Parathyroid adenoma (tissue), 2 donors: ENCODE results near the gene ANKHD1.

ENCODE experiments used
- H2AFZ ChIP-seq: fragments of 300-600 bp; sonication (generic); one replicate; pipeline ENCODE4 v1.7.0; 2017; ENCODE audit warnings: antibody characterized with exemption, mild to moderate bottlenecking
- H3K27ac ChIP-seq: fragments of 300-600 bp; sonication (generic); one replicate; pipeline ENCODE4 v1.7.0; 2017
- H3K27me3 ChIP-seq: fragments of 300-600 bp; sonication (generic); one replicate; pipeline ENCODE4 v1.7.0; 2017; ENCODE audit warnings: low read length; ENCODE audit not compliant: control insufficient read depth, insufficient read depth
- H3K36me3 ChIP-seq: fragments of 300-600 bp; sonication (generic); one replicate; pipeline ENCODE4 v1.7.0; 2017; ENCODE audit warnings: low read length; ENCODE audit not compliant: control insufficient read depth, insufficient read depth
- H3K4me1 ChIP-seq: fragments of 300-600 bp; sonication (generic); one replicate; pipeline ENCODE4 v1.7.0; 2017; ENCODE audit warnings: control low read depth
- H3K4me2 ChIP-seq: fragments of 300-600 bp; sonication (generic); one replicate; pipeline ENCODE4 v1.7.0; 2017; ENCODE audit warnings: low read length
- H3K4me3 ChIP-seq: fragments of 300-600 bp; sonication (generic); one replicate; pipeline ENCODE4 v1.7.0; 2017; ENCODE audit warnings: low read depth, low read length
- H3K79me2 ChIP-seq: fragments of 300-600 bp; sonication (generic); one replicate; pipeline ENCODE4 v1.7.0; 2017; ENCODE audit warnings: control low read depth
- H3K9ac ChIP-seq: fragments of 300-600 bp; sonication (generic); one replicate; pipeline ENCODE4 v1.7.0; 2017; ENCODE audit warnings: mild to moderate bottlenecking
- H3K9me3 ChIP-seq: fragments of 300-600 bp; sonication (generic); one replicate; pipeline ENCODE4 v1.7.0; 2017; ENCODE audit warnings: low read length; ENCODE audit not compliant: control insufficient read depth
- CTCF ChIP-seq: fragments of 300-600 bp; sonication (generic); IDR thresholded peaks from one replicate; pipeline ENCODE4 v1.7.0; 2017; ENCODE audit warnings: antibody characterized with exemption, mild to moderate bottlenecking
- donor health status: primary hyperparathyroidism.

ANKHD1 gene

DNA sequence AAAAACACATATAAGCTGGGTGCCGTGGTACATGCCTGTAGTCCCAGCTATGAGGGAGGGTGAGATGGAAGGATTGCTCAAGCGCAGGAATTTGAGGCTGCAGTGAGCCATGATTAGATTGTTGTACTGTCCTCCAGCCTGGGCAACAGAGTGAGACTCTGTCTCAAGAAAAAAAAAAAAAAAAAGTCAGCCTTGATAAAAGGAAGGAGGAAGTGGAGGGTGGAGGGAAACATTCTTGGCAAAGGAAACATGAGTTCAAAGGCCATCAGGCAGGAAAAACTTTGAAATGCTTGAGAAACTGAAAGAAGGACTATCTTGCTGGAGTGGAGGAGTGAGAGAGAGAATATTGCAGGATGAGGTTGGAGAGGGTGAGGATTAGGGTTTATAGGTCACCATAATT is 18.3 kb upstream of the ANKHD1 start:
- no peak overlapping the region for H3K27ac ChIP-seq
- no peaks in the 10 kb centered on the region for H3K4me1 ChIP-seq
- H3K4me3 ChIP-seq = no peak overlapping the region
- H3K4me2 ChIP-seq = no peak overlapping the region
- H3K36me3 ChIP-seq = no peaks in the 10 kb centered on the region
- no peaks in the 10 kb centered on the region for H3K9me3 ChIP-seq
- no peaks in the 10 kb centered on the region for H3K79me2 ChIP-seq
- no peaks in the 10 kb centered on the region for H3K27me3 ChIP-seq
- no peak overlapping the region for H3K9ac ChIP-seq
- TF ChIP-seq CTCF = no peak
- no peak overlapping the region for H2AFZ ChIP-seq

DNA sequence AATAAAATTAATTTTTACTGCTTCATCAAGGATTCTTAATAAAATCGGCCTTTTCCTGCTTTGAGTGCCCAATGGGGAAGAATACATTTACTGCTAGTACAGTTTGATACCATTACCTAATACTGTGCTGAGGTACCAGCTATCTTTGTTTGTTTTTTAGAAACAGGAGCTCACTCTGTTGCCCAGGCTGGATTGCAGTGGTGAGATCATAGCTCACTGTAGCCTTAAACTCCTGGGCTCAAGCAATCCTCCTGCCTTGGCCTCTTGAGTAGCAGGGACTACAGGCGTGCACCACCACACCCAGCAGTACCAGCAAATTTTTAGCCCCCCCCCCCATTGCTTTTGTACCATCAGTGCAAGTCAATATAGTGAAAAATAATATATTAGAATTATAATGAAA is 13.6 kb upstream of the ANKHD1 start:
- no peak for TF ChIP-seq CTCF
- H3K36me3 ChIP-seq = no peaks in the 10 kb centered on the region
- no peak overlapping the region for H3K4me3 ChIP-seq
- H3K9me3 ChIP-seq = no peaks in the 10 kb centered on the region
- H2AFZ ChIP-seq = no peak overlapping the region
- H3K27me3 ChIP-seq = no peaks in the 10 kb centered on the region
- no peak overlapping the region for H3K4me2 ChIP-seq
- no peak overlapping the region for H3K9ac ChIP-seq
- no peaks in the 10 kb centered on the region for H3K79me2 ChIP-seq
- no peaks in the 10 kb centered on the region for H3K4me1 ChIP-seq
- H3K27ac ChIP-seq = no peak overlapping the region

DNA sequence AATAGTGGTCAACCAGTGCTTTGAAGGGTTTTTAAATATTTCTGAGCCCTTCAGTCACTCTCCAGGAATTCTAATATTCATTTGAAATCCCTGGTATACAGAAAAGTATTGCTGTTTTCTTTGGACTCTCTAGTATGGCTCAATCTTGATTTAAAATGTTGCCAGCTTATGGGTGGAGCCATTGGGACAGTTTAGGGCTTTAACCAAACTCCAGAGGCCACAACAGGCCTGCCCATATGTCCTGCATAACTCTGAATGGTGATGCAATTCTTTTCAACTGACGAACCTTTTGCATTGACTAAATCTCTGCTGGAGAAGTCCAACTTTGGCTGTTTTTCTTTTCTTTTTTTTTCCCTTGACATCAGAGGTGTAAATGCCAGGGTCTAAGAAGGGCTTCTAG is 10.3 kb upstream of the ANKHD1 start:
- Histone ChIP-seq H3K9me3 (no peaks in the 10 kb centered on the region), H2AFZ (no peak overlapping the region), H3K4me3 (no peak overlapping the region), H3K36me3 (no peaks in the 10 kb centered on the region), H3K4me1 (no peaks in the 10 kb centered on the region), H3K4me2 (no peak overlapping the region), H3K27ac (no peak overlapping the region), H3K9ac (no peak overlapping the region), H3K79me2 (no peaks in the 10 kb centered on the region), H3K27me3 (no peaks in the 10 kb centered on the region)
- TF ChIP-seq CTCF = no peak

DNA sequence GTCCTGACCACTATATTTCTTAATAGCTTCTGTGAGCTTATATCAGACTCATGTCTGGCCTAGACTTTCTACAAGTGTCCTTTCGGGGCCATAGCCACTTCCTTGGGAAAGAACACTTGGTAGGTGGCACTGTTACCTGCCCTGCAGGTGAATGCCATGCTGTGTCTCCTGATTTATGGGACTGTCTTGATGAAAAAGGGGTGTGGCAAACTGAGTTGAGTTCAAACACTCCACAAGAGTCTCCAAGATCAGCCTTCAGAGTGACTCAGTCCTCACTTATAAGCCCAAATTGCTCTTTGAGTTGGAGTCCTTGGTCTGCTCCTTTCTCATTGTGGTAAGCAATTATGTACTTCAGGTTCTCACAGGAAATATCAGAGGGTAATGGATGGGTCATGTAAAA is 9.9 kb upstream of the ANKHD1 start:
- H3K9ac ChIP-seq = no peak overlapping the region
- H3K79me2 ChIP-seq = no peaks in the 10 kb centered on the region
- H2AFZ ChIP-seq = no peak overlapping the region
- H3K27me3 ChIP-seq = no peaks in the 10 kb centered on the region
- H3K4me3 ChIP-seq = no peak overlapping the region
- no peak overlapping the region for H3K27ac ChIP-seq
- H3K9me3 ChIP-seq = no peaks in the 10 kb centered on the region
- no peaks in the 10 kb centered on the region for H3K4me1 ChIP-seq
- H3K36me3 ChIP-seq = no peaks in the 10 kb centered on the region
- no peak overlapping the region for H3K4me2 ChIP-seq
- no peak for TF ChIP-seq CTCF

DNA sequence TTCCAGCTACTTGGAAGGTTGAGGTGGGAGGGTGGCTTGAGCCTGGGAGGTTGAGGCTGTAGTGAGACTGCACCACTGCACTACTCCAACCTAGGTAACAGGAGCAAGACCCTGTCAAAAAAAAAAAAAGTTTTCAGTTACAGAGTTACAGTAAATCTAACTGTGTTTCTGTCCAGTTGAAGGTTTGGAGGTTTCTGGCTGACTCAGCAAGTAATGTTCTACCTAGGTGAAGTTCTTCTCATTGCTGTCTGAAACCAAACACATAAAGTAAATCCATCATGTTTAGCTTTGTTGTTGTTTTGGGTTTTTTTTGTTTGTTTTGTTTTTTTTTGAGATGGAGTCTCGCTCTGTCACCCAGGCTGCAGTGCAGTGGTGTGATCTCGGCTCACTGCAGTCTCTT is 7.9 kb upstream of the ANKHD1 start:
- TF ChIP-seq CTCF = no peak

More for the DNA sequence above, 7.9 kb upstream of the ANKHD1 start:
- Histone ChIP-seq H3K4me2 (no peak overlapping the region), H3K27me3 (no peaks in the 10 kb centered on the region), H3K4me1 (no peaks in the 10 kb centered on the region), H3K79me2 (no peaks in the 10 kb centered on the region), H3K4me3 (no peak overlapping the region), H3K27ac (no peak overlapping the region), H3K9ac (no peak overlapping the region), H3K36me3 (no peaks in the 10 kb centered on the region), H2AFZ (no peak overlapping the region), H3K9me3 (no peaks in the 10 kb centered on the region)
